ENCODE results near the gene ZNF530. TPM values are rescaled to one million over a fixed set of nuclear protein-coding genes. Genes with fewer than 3 reads are reported as not detected.

The ZNF530 gene
- total RNA-seq, 1 donor from 2014 or later, result 5.1 TPM

- no peak for DNase-seq
Observed at GRCh38 chr19:57615346-57615745, 15.7 kb downstream of the ZNF530 start.

- no peak for DNase-seq
Observed at GRCh38 chr19:57620673-57621348, 21.1 kb downstream of the ZNF530 start.

- no peak for DNase-seq
Observed at GRCh38 chr19:57623091-57623490, 23.4 kb downstream of the ZNF530 start.

GRCh38 chr19:57632987-57633831 is 33.5 kb downstream of the ZNF530 start, which contains the start of gene ZNF211:
TSS of gene ZNF211 (plus strand) at chr19:57633168. CDS start at chr19:57633347, 179 bp downstream.
- peak; percentile 98 for DNase-seq

- no peak for DNase-seq
Observed at GRCh38 chr19:57633832-57634131, 34.1 kb downstream of the ZNF530 start.

- DNase-seq, result no peak
Observed at GRCh38 chr19:57637379-57637778, 37.7 kb downstream of the ZNF530 start.

GRCh38 chr19:57641715-57642234 is 42.1 kb downstream of the ZNF530 start:
- no peak for DNase-seq

- DNase-seq, result peak; percentile 18
Observed at GRCh38 chr19:57642396-57643046, 42.8 kb downstream of the ZNF530 start.

- DNase-seq, result no peak
Observed at GRCh38 chr19:57643734-57644133, 44.0 kb downstream of the ZNF530 start.

GRCh38 chr19:57648331-57649003 is 48.8 kb downstream of the ZNF530 start:
- DNase-seq, result peak; percentile 20

- no peak for DNase-seq
Observed at GRCh38 chr19:57651654-57651996, 51.9 kb downstream of the ZNF530 start.

GRCh38 chr19:57653689-57654088 is 54.0 kb downstream of the ZNF530 start:
- no peak for DNase-seq

- DNase-seq, result no peak
Observed at GRCh38 chr19:57655443-57655842, 55.8 kb downstream of the ZNF530 start.

GRCh38 chr19:57656346-57656745 is 56.7 kb downstream of the ZNF530 start:
- DNase-seq, result no peak

Other genes with a start within 250 kb of the ZNF530 start
- 13.5 TPM for gene ZNF304, start 248.6 kb upstream of the ZNF530 start, total RNA-seq
- gene TRAPPC2B, start 236.3 kb upstream of the ZNF530 start, total RNA-seq, result 15.8 TPM
- 4.9 TPM for gene ZNF547, start 236.3 kb upstream of the ZNF530 start, total RNA-seq
- gene ZNF548, start 210.0 kb upstream of the ZNF530 start, total RNA-seq, result 43.4 TPM
- gene ZNF17, start 188.7 kb upstream of the ZNF530 start, total RNA-seq, result 22.5 TPM
- gene ZNF749, start 164.6 kb upstream of the ZNF530 start, total RNA-seq, result 15.8 TPM
- 1.2 TPM for gene VN1R1, start 142.7 kb upstream of the ZNF530 start, total RNA-seq
- gene ZNF772, start 122.3 kb upstream of the ZNF530 start, total RNA-seq, result 25.2 TPM
- gene ZNF419, start 112.1 kb upstream of the ZNF530 start, total RNA-seq, result 12.0 TPM
- 34.7 TPM for gene ZNF773, start 99.9 kb upstream of the ZNF530 start, total RNA-seq
- gene ZNF549, start 72.5 kb upstream of the ZNF530 start, total RNA-seq, result 9.3 TPM
- 15.1 TPM for gene ZNF550, start 40.0 kb upstream of the ZNF530 start, total RNA-seq
- 5.4 TPM for gene ZNF416, start 21.0 kb upstream of the ZNF530 start, total RNA-seq
- gene ZIK1, start 15.7 kb upstream of the ZNF530 start, total RNA-seq, result 11.2 TPM
- 23.3 TPM for gene ZNF134, start 14.4 kb downstream of the ZNF530 start, total RNA-seq
- gene ZNF211, start 33.3 kb downstream of the ZNF530 start, total RNA-seq, result 19.0 TPM
- not detected for gene ZSCAN4, start 69.0 kb downstream of the ZNF530 start, total RNA-seq
- gene ZNF551, start 82.1 kb downstream of the ZNF530 start, total RNA-seq, result 18.9 TPM
- gene ZNF154, start 109.3 kb downstream of the ZNF530 start, total RNA-seq, result 13.1 TPM
- gene ZNF671, start 127.7 kb downstream of the ZNF530 start, total RNA-seq, result 8.4 TPM
- gene ZNF776, start 146.9 kb downstream of the ZNF530 start, total RNA-seq, result 22.4 TPM
- 29.4 TPM for gene ZNF586, start 169.8 kb downstream of the ZNF530 start, total RNA-seq
- 5.7 TPM for gene ZNF552, start 215.0 kb downstream of the ZNF530 start, total RNA-seq
- 14.5 TPM for gene ZNF587B, start 230.4 kb downstream of the ZNF530 start, total RNA-seq
- gene ZNF587, start 250.0 kb downstream of the ZNF530 start, total RNA-seq, result 25.0 TPM